ENCODE data around the gene DIP2C. TPM values are rescaled to one million over a fixed set of nuclear protein-coding genes. Genes with fewer than 3 reads are reported as not detected.

Gene DIP2C
- total RNA-seq, 1 experiment from 2014 or later = 11.0 TPM

DNA sequence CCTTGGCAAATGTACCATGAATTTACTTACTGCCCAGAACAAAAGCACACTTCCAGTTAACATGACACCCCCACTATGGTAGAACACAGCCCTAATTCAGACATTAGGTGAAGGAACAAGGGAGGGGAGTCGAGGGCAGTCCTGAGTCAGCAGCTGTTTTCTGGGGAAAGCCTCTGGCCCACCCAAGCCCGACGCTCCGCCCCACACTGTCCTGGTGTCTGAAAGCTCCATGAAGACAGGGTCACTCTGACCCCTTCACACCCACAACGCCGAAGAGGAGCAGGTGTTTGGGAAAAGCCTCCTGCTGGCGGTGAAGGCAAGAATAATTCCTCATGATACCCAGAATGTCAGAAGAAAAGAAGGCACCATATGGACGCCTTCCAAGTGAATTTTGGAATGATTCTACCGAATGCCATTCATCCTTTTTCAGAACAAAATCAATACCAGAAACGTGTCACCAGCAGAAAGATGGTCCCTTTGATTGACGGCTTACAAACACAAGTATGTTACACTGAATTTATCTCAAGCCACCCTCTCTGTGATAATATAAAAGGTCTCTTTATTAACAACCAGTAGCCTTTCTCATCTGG, 172.1 kb downstream of the DIP2C start:
- Mint-ChIP-seq H3K9me3 (peaks cover 3% of the 10 kb centered on the region; the same call in 1 of the 2 replicates), H3K4me1 (peaks cover 30% of the 10 kb centered on the region), H3K4me3 (no peak overlapping the region), H3K27ac (peak overlapping the region; percentile 9; the same call in 1 of the 2 replicates), H3K36me3 (no peaks in the 10 kb centered on the region), H3K27me3 (ENCODE audit: low read depth) (no peaks in the 10 kb centered on the region)
- ATAC-seq = no peak
- ChIA-PET CTCF (interaction anchor here (0.8 kb wide), 1 partner anchor 277 kb away, joined by 3 read pairs; no protein-coding TSS in a partner anchor), POLR2A (no interaction called here)
- no peak for TF ChIP-seq ZNF396 (CRISPR knock-in tag; IDR thresholded peaks at IDR 0.05; ENCODE audit: borderline replicate concordance)
- TF ChIP-seq ZNF671 (CRISPR knock-in tag; IDR thresholded peaks at IDR 0.05) = no peak
- TF ChIP-seq ESRRA (CRISPR knock-in tag; IDR thresholded peaks at IDR 0.05; ENCODE audit: borderline replicate concordance) = no peak
- no peak for TF ChIP-seq EMX1 (CRISPR knock-in tag; IDR thresholded peaks at IDR 0.05)
- no peak for TF ChIP-seq FOXK1 (CRISPR knock-in tag; IDR thresholded peaks at IDR 0.05)
- no peak for TF ChIP-seq ZNF416 (CRISPR knock-in tag; IDR thresholded peaks at IDR 0.05)
- no peak for TF ChIP-seq IRF1 (CRISPR knock-in tag; IDR thresholded peaks at IDR 0.05)
- no peak for TF ChIP-seq ZNF232 (CRISPR knock-in tag; IDR thresholded peaks at IDR 0.05)
- TF ChIP-seq, protein P1, sequence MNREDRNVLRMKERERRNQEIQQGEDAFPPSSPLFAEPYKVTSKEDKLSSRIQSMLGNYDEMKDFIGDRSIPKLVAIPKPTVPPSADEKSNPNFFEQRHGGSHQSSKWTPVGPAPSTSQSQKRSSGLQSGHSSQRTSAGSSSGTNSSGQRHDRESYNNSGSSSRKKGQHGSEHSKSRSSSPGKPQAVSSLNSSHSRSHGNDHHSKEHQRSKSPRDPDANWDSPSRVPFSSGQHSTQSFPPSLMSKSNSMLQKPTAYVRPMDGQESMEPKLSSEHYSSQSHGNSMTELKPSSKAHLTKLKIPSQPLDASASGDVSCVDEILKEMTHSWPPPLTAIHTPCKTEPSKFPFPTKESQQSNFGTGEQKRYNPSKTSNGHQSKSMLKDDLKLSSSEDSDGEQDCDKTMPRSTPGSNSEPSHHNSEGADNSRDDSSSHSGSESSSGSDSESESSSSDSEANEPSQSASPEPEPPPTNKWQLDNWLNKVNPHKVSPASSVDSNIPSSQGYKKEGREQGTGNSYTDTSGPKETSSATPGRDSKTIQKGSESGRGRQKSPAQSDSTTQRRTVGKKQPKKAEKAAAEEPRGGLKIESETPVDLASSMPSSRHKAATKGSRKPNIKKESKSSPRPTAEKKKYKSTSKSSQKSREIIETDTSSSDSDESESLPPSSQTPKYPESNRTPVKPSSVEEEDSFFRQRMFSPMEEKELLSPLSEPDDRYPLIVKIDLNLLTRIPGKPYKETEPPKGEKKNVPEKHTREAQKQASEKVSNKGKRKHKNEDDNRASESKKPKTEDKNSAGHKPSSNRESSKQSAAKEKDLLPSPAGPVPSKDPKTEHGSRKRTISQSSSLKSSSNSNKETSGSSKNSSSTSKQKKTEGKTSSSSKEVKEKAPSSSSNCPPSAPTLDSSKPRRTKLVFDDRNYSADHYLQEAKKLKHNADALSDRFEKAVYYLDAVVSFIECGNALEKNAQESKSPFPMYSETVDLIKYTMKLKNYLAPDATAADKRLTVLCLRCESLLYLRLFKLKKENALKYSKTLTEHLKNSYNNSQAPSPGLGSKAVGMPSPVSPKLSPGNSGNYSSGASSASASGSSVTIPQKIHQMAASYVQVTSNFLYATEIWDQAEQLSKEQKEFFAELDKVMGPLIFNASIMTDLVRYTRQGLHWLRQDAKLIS (CRISPR knock-in tag; IDR thresholded peaks at IDR 0.05; ENCODE audit: borderline replicate concordance) = no peak
- no peak for TF ChIP-seq ARID4B (CRISPR knock-in tag; IDR thresholded peaks at IDR 0.05; ENCODE audit: borderline replicate concordance)
- TF ChIP-seq ETV6 (CRISPR knock-in tag; IDR thresholded peaks at IDR 0.05) = no peak
- TF ChIP-seq RELA (CRISPR knock-in tag; IDR thresholded peaks at IDR 0.05; ENCODE audit: borderline replicate concordance) = no peak
- TF ChIP-seq, protein P2, sequence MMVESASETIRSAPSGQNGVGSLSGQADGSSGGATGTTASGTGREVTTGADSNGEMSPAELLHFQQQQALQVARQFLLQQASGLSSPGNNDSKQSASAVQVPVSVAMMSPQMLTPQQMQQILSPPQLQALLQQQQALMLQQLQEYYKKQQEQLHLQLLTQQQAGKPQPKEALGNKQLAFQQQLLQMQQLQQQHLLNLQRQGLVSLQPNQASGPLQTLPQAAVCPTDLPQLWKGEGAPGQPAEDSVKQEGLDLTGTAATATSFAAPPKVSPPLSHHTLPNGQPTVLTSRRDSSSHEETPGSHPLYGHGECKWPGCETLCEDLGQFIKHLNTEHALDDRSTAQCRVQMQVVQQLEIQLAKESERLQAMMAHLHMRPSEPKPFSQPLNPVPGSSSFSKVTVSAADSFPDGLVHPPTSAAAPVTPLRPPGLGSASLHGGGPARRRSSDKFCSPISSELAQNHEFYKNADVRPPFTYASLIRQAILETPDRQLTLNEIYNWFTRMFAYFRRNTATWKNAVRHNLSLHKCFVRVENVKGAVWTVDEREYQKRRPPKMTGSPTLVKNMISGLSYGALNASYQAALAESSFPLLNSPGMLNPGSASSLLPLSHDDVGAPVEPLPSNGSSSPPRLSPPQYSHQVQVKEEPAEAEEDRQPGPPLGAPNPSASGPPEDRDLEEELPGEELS (CRISPR knock-in tag; IDR thresholded peaks at IDR 0.05) = no peak
- TF ChIP-seq NR2C2 (CRISPR knock-in tag; IDR thresholded peaks at IDR 0.05) = no peak
- no peak for DNase-seq (ENCODE audit: low spot score)

GRCh38 chr10:516764-517163, 172.7 kb downstream of the DIP2C start:
- ATAC-seq (no peak), DNase-seq (ENCODE audit: low spot score) (no peak)
- peaks cover 29% of the 10 kb centered on the region for H3K4me1 Mint-ChIP-seq
- H3K27me3 Mint-ChIP-seq (ENCODE audit: low read depth) = no peaks in the 10 kb centered on the region; the same call in 1 of the 2 replicates
- no peak overlapping the region for H3K4me3 Mint-ChIP-seq
- TF ChIP-seq E2F5 (CRISPR knock-in tag; IDR thresholded peaks at IDR 0.05) = no peak
- no peak for TF ChIP-seq AR (CRISPR knock-in tag; IDR thresholded peaks at IDR 0.05)
- TF ChIP-seq ZNF396 (CRISPR knock-in tag; IDR thresholded peaks at IDR 0.05; ENCODE audit: borderline replicate concordance) = no peak
- no peak for TF ChIP-seq ZNF263 (CRISPR knock-in tag; IDR thresholded peaks at IDR 0.05; ENCODE audit: low read depth)
- no peaks in the 10 kb centered on the region for H3K36me3 Mint-ChIP-seq
- POLR2A ChIA-PET = no interaction called here
- no peak overlapping the region for H3K27ac Mint-ChIP-seq
- H3K9me3 Mint-ChIP-seq = peaks cover 3% of the 10 kb centered on the region; the same call in 1 of the 2 replicates
- CTCF ChIA-PET = interaction anchor here (0.8 kb wide), 1 partner anchor 278 kb away, joined by 3 read pairs; no protein-coding TSS in a partner anchor

Data from WTC11 (cell line).